Tibial nerve (tissue), 4 donors: ENCODE results near the gene LRRC25.

Source experiments
- CTCF ChIP-seq, 5 experiments: fragments of 200-600 bp in 3 of 5; fragments of 450-650 bp in 2 of 5; sonication (generic) in 3 of 5; IDR thresholded peaks; one replicate each; pipeline ENCODE4 v1.5.1; 2016 to 2019; ENCODE audit warnings: antibody characterized with exemption in 5 of 5, mild to moderate bottlenecking in 3 of 5, moderate library complexity in 2 of 5
- EP300 ChIP-seq, 2 donors: sonication (generic); formaldehyde crosslinking; IDR thresholded peaks; one replicate each; pipeline ENCODE4 v1.6.1; 2017; ENCODE audit warnings: antibody characterized with exemption in 2 of 2, mild to moderate bottlenecking in 1 of 2
- POLR2A ChIP-seq, 2 donors: fragments of 450-650 bp; IDR thresholded peaks; one replicate each; pipeline ENCODE4 v1.6.1; 2017; ENCODE audit warnings: antibody characterized with exemption in 2 of 2, mild to moderate bottlenecking in 2 of 2, moderate library complexity in 2 of 2

GRCh38 chr19:18421371-18421959 is 24.0 kb upstream of the LRRC25 start:
- TF ChIP-seq CTCF (IDR thresholded peaks at IDR 0.05) (no peak), EP300 (IDR thresholded peaks at IDR 0.05) (no peak), POLR2A (IDR thresholded peaks at IDR 0.05) (no peak)
